HFFc6 (cell line): ENCODE measurements around the gene SFSWAP. TPM values are rescaled to one million over a fixed set of nuclear protein-coding genes. Genes with fewer than 3 reads are reported as not detected.

Experiments
- DNase-seq: peaks from one replicate; pipeline ENCODE4 v3.0.0-alpha.2; 2018
- H3K27ac Mint-ChIP-seq: 2 replicates; pipeline ENCODE4 v1.8.0; 2020; ENCODE audit warnings: mild to moderate bottlenecking, mixed read lengths
- H3K27me3 Mint-ChIP-seq: 2 replicates; pipeline ENCODE4 v1.8.0; 2021; ENCODE audit warnings: mild to moderate bottlenecking, moderate library complexity, mixed read lengths; ENCODE audit not compliant: insufficient read depth
- H3K36me3 Mint-ChIP-seq: 2 replicates; pipeline ENCODE4 v1.8.0; 2021; ENCODE audit warnings: low read depth, mixed read lengths
- H3K4me1 Mint-ChIP-seq: 2 replicates; pipeline ENCODE4 v1.8.0; 2020; ENCODE audit warnings: low read depth, mixed read lengths
- H3K4me3 Mint-ChIP-seq: 2 replicates; pipeline ENCODE4 v1.8.0; 2020; ENCODE audit warnings: mild to moderate bottlenecking, moderate library complexity, mixed read lengths
- H3K9me3 Mint-ChIP-seq: 2 replicates; pipeline ENCODE4 v1.8.0; 2020; ENCODE audit warnings: mild to moderate bottlenecking, mixed read lengths
- total RNA-seq, 6 experiments: library from RNA; stranded (reverse); fragmentation: NEBNext Ultra II Directional; extraction: Animal tissue kit (Norgen Biotek cat#: 25700); gene quantifications; 2 replicates in 1 of 6; 3 replicates in 5 of 6; pipeline ENCODE4 v1.2.3, GENCODE V29; 2021
- TF ChIP-seq, protein P1 (sequence below): fragments of 200-600 bp; sonication (generic); IDR thresholded peaks from 2 replicates; pipeline ENCODE4 v1.5.0; 2021; ENCODE audit warnings: antibody characterized with exemption, mild to moderate bottlenecking

The SFSWAP gene
- total RNA-seq, 6 experiments from 2014 or later = 23.9 to 32.4 (median 28.8) TPM

DNA sequence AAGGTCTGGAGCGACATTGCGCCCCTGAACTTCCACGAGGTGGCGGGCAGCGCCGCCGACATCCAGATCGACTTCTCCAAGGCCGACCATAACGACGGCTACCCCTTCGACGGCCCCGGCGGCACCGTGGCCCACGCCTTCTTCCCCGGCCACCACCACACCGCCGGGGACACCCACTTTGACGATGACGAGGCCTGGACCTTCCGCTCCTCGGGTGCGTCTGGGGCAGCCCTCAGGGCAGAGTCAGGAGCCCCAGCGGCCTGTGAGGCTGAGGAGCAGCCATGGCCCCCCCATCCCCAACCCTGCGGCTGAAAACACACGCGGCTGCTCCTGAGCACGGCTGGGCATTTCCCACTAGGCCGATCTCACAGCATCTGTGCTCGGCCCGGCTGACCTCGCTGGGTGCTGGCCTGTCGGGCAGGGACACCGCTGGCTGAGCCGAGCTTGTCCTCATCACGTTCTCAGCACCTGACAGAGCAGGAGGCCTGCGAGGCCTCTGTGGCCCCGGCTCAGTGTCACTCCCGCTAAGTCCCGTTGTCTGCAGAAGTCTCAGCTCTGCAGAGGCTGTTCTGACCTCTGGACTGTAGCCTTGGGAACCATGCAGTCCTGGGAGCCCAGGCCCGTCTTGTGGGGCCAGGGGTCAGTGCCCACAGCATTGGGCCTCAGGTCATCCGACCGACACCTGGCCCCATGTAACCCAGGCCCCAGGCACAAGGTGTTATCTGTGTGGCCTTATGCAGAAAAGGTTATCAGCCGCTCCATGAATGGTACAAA is 129.9 kb downstream of the SFSWAP start:
- TF ChIP-seq, protein P1, sequence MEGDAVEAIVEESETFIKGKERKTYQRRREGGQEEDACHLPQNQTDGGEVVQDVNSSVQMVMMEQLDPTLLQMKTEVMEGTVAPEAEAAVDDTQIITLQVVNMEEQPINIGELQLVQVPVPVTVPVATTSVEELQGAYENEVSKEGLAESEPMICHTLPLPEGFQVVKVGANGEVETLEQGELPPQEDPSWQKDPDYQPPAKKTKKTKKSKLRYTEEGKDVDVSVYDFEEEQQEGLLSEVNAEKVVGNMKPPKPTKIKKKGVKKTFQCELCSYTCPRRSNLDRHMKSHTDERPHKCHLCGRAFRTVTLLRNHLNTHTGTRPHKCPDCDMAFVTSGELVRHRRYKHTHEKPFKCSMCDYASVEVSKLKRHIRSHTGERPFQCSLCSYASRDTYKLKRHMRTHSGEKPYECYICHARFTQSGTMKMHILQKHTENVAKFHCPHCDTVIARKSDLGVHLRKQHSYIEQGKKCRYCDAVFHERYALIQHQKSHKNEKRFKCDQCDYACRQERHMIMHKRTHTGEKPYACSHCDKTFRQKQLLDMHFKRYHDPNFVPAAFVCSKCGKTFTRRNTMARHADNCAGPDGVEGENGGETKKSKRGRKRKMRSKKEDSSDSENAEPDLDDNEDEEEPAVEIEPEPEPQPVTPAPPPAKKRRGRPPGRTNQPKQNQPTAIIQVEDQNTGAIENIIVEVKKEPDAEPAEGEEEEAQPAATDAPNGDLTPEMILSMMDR = no peak
- H3K4me1 Mint-ChIP-seq = no peaks in the 10 kb centered on the region
- H3K27ac Mint-ChIP-seq = no peak overlapping the region
- DNase-seq = no peak
- H3K4me3 Mint-ChIP-seq = no peak overlapping the region
- no peaks in the 10 kb centered on the region for H3K9me3 Mint-ChIP-seq
- no peaks in the 10 kb centered on the region; the same call in 1 of the 2 replicates for H3K36me3 Mint-ChIP-seq
- H3K27me3 Mint-ChIP-seq = peaks cover 1% of the 10 kb centered on the region; the same call in 1 of the 2 replicates

DNA sequence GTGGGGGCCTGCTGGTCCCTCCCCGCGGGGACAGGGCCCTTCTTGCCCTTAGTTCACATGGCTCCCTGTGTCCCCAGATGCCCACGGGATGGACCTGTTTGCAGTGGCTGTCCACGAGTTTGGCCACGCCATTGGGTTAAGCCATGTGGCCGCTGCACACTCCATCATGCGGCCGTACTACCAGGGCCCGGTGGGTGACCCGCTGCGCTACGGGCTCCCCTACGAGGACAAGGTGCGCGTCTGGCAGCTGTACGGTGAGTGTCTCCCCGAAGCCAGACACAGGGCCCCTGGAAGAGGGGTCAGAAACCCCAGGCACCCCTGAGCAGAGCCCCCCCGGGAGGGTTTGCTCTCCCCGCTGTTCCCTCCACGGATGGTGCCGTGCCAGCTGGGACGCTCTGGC is 130.7 kb downstream of the SFSWAP start:
- Mint-ChIP-seq H3K4me1 (no peaks in the 10 kb centered on the region), H3K27me3 (peaks cover 1% of the 10 kb centered on the region), H3K4me3 (no peak overlapping the region), H3K36me3 (no peaks in the 10 kb centered on the region; the same call in 1 of the 2 replicates), H3K27ac (no peak overlapping the region), H3K9me3 (no peaks in the 10 kb centered on the region)
- TF ChIP-seq, protein P1 = no peak
- no peak for DNase-seq

DNA sequence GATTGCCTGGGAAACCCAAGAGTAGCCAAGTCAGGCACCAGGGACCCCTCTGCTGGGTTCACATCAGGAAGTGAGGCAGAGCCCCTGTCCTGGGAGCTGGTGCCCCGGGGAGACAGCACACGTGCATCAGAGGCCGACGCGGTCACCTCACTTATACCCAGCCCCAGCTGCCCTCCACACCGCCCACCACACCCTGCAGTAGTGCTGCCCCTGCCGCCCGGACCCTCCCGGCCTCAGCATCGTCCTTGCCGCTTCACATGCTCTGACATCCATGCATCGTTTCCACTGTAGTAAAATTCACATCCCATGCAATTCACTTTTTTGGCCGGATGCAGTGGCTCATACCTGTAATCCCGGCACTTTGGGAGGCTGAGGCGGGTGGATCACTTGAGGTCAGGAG is 131.3 kb downstream of the SFSWAP start:
- no peaks in the 10 kb centered on the region for H3K4me1 Mint-ChIP-seq
- DNase-seq = no peak
- H3K36me3 Mint-ChIP-seq = no peaks in the 10 kb centered on the region; the same call in 1 of the 2 replicates

DNA sequence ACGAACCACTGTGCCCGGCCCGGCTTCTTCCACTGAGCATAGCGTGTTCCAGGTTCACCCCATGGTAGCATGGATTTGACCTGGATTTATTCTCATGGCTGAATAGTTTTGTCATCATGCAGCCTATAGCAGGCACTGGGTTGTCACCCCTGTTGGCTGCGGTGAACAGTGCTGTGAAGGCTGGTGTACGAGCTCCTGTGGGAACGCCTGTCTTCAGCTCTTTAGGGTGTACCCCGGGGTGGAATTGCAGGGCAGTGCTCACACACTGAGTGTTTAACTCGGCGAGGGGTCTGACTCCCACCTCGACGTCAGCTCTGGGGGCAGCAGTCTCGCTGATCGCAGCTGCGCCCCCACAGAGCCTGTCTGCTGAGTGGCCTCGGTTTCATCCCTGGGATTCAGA is 132.6 kb downstream of the SFSWAP start:
- TF ChIP-seq, protein P1 = no peak

More for the DNA sequence above, 131.3 kb downstream of the SFSWAP start:
- Mint-ChIP-seq H3K27ac (no peak overlapping the region), H3K9me3 (no peaks in the 10 kb centered on the region), H3K4me3 (no peak overlapping the region), H3K27me3 (peaks cover 1% of the 10 kb centered on the region)
- TF ChIP-seq, protein P1 = no peak

DNA sequence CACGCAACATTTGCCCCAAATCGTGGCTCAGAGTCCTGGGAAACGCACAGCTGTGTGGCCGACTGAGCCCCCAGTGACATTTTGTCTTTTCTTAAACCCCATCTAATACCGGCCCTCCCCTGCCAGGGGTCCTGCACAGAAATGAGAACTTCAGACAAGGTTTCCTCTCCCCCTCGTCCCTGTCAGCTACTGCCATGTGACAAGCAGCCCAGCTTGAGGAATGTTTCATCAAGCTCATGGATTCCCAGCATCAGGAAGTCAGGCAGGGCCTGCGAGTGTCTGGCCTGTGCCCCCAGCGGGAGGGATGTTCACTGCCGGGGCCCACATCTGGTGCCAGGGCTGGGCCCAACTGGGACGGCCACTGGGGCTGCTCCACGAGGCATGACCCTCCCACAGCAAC is 133.2 kb downstream of the SFSWAP start:
- Mint-ChIP-seq H3K9me3 (no peaks in the 10 kb centered on the region), H3K27ac (no peak overlapping the region)

More for the DNA sequence above, 132.6 kb downstream of the SFSWAP start:
- Mint-ChIP-seq H3K36me3 (no peaks in the 10 kb centered on the region; the same call in 1 of the 2 replicates), H3K4me1 (no peaks in the 10 kb centered on the region), H3K27ac (no peak overlapping the region), H3K27me3 (peaks cover 1% of the 10 kb centered on the region), H3K4me3 (no peak overlapping the region), H3K9me3 (no peaks in the 10 kb centered on the region)
- DNase-seq = no peak

More for the DNA sequence above, 133.2 kb downstream of the SFSWAP start:
- no peak for DNase-seq
- Mint-ChIP-seq H3K27me3 (peaks cover 1% of the 10 kb centered on the region), H3K36me3 (no peaks in the 10 kb centered on the region; the same call in 1 of the 2 replicates), H3K4me3 (no peak overlapping the region), H3K4me1 (no peaks in the 10 kb centered on the region)
- TF ChIP-seq, protein P1 = no peak
